Measurements from ENCODE around the gene EPS8L1. TPM values are rescaled to one million over a fixed set of nuclear protein-coding genes. Genes with fewer than 3 reads are reported as not detected.

The EPS8L1 gene
- polyA plus RNA-seq, 1 of the 3 experiments (the other 2 are of a cell fraction), result 12.9 TPM

DNA sequence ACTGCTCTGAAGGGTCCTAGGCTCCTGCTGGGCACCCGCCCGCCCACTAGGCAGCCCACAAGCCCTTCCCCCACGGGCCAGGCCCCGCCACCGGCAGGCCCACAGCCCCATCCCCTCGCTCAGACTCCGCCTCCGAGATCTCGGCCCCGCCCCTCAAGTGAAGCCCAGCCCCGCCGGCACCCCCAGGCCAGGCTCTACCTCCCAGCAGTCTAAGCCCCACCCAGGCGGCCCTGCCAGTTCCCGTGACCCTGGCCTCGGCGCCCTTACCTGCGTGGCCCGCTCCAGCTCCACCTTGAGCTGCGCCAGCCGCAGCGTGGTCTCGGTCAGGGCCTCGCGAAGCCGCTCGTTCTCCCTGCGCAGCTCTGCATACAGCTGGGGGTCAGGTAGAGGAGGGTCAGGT lies 16.3 kb downstream of the EPS8L1 start (continued):
- TF ChIP-seq TEAD4 (IDR thresholded peaks at IDR 0.05; ENCODE audit: borderline replicate concordance, insufficient read depth) (no peak), NRF1 (IDR thresholded peaks at IDR 0.05; ENCODE audit: low read depth, low read length) (no peak)

DNA sequence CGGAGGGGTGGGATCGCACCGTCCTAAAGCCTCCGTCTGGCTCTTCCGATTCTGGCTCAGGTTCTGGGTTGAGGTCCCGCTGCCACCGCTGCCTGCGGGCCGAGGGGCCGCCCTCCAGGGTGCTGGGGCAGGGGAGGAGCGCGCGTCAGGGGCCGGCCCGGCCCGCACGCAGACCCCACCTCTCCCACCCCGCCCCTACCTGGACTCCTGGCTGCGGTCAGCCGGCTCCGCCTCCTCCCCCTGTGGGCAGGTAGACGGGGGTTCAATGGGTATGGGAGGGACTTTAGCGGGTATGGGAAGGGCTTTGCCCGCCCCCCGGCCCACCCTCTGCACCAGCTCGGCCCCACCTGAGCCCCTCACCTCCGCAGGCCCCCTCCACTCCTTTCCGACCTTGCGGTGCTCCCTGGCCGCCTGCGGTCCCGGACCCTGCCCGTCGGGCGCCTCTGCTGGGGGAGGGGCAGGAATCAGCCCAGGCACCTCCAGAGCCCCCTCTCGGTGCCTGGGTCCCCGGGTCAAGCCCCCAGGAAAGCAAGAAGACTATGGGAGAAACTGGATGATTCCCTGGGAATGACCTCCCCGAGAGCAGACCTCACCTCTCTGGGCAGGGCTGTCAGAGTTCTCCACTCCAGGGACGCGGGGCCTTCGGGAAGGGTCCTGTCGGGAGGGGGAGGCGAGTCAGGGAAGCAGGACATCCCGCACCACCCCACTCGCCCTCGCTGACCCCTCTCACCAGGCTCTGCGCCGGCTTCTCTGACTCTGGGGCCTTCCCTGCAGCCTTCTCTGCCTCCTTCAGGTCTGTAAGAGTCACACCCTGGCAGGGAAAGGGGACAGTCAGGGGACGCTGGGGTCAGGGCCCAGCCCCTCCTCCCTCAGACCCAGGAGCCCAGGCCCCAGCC lies 17.0 kb downstream of the EPS8L1 start:
- peaks cover 12% of the 10 kb centered on the region for H3F3A ChIP-seq (replicated peaks; ENCODE audit: insufficient read depth)
- no peak overlapping the region for H3K4me2 ChIP-seq
- H3K4me1 ChIP-seq (ENCODE audit: control insufficient read depth in 1 of 2, insufficient read depth in 2 of 2, low read depth in 1 of 2, low read length in 1 of 2), result peaks cover 0 to 4% of the 10 kb centered on the region in 2 experiments; a peak in 1 of 4 replicates
- POLR2A ChIA-PET, result no interaction called here
- H3K27ac ChIP-seq (ENCODE audit: low read depth in 2 of 2, low read length in 1 of 2), result no peak overlapping the region
- no peaks in the 10 kb centered on the region for H3K9me2 ChIP-seq
- H3K9me3 ChIP-seq, result no peaks in the 10 kb centered on the region
- no peak overlapping the region for H3K4me3 ChIP-seq (ENCODE audit: low read depth in 2 of 2, low read length in 1 of 2)
- 98% methylated on average over 20 of the region's 49 CpGs for WGBS (ENCODE audit: low lambda C conversion rate)
- no peak for TF ChIP-seq GABPA (IDR thresholded peaks at IDR 0.05; ENCODE audit: low read depth)
- no peak for TF ChIP-seq FOXJ3 (CRISPR knock-in tag; IDR thresholded peaks at IDR 0.05)
- TF ChIP-seq, protein P1, sequence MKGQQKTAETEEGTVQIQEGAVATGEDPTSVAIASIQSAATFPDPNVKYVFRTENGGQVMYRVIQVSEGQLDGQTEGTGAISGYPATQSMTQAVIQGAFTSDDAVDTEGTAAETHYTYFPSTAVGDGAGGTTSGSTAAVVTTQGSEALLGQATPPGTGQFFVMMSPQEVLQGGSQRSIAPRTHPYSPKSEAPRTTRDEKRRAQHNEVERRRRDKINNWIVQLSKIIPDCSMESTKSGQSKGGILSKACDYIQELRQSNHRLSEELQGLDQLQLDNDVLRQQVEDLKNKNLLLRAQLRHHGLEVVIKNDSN (IDR thresholded peaks at IDR 0.05; ENCODE audit: borderline replicate concordance, low read depth), result no peak
- no peak for TF ChIP-seq TEAD4 (IDR thresholded peaks at IDR 0.05; ENCODE audit: borderline replicate concordance, insufficient read depth)
- no peak for TF ChIP-seq TAF1 (IDR thresholded peaks at IDR 0.05; ENCODE audit: borderline replicate concordance, low read depth, low read length)
- no peak for TF ChIP-seq MEF2A (IDR thresholded peaks at IDR 0.05; ENCODE audit: borderline replicate concordance, low read depth)
- H3K9ac ChIP-seq, result no peak overlapping the region
- H3K27me3 ChIP-seq (ENCODE audit: insufficient read depth), result no peaks in the 10 kb centered on the region
- CTCF ChIA-PET, result no interaction called here
- no peak overlapping the region for H2AFZ ChIP-seq (ENCODE audit: low read depth)
- H3K36me3 ChIP-seq (replicated peaks in 1 of 2; ENCODE audit: control insufficient read depth in 1 of 2, insufficient read depth in 2 of 2, low read length in 1 of 2), result peaks cover 0 to 28% of the 10 kb centered on the region in 2 experiments
- H3K79me2 ChIP-seq (ENCODE audit: insufficient read depth), result no peaks in the 10 kb centered on the region
- no peak for DNase-seq
- peaks cover 11% of the 10 kb centered on the region for H4K20me1 ChIP-seq (ENCODE audit: insufficient read depth)

DNA sequence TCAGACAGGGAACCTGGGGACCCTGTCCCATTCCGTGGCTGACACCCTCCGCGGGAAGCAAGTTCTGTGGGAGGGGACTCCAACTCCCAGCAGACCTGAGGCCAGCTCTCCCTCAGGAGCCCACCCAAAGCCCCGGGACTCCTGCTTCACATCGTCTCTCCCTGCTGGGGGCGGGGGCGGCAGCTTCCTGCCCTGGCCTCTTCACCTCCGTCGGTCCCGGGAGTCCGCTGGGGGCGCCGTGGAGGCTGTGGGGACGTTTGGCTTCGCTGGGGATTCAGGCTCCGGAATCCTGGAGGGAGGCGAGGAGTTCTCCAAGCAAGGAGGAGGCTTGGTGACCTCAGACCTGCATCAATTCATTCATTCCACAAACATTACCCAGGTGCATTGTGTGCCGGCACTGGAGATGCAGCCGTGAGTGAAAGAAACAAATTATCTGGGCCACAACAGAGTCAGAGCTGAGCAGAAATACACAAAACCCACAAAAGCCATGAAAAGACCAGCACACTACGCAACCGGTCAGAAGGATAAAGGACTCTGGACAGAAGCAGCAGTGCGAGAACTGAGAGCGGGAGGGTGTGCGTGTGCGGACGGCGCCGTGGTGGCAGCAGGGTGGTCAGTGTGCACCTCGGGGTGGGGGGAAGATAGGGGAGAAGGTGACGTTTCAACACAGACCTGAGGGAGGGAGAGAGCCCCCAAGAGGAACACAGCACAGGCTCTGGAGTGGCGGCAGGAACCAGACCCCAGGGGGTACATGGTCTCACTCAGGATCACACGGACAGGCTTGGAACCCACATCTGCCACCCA lies 19.0 kb downstream of the EPS8L1 start:
- TF ChIP-seq RCOR1 (IDR thresholded peaks at IDR 0.05; ENCODE audit: low read length) (no peak), JUND (IDR thresholded peaks at IDR 0.05) (no peak), FOSL2 (IDR thresholded peaks at IDR 0.05; ENCODE audit: borderline replicate concordance, low read depth) (no peak)
- TF ChIP-seq, protein P2, sequence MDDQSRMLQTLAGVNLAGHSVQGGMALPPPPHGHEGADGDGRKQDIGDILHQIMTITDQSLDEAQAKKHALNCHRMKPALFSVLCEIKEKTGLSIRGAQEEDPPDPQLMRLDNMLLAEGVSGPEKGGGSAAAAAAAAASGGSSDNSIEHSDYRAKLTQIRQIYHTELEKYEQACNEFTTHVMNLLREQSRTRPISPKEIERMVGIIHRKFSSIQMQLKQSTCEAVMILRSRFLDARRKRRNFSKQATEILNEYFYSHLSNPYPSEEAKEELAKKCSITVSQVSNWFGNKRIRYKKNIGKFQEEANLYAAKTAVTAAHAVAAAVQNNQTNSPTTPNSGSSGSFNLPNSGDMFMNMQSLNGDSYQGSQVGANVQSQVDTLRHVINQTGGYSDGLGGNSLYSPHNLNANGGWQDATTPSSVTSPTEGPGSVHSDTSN (IDR thresholded peaks at IDR 0.05), result no peak
- TF ChIP-seq, protein P3, sequence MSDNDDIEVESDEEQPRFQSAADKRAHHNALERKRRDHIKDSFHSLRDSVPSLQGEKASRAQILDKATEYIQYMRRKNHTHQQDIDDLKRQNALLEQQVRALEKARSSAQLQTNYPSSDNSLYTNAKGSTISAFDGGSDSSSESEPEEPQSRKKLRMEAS (IDR thresholded peaks at IDR 0.05; ENCODE audit: low read depth), result no peak
- no peak for DNase-seq
- Histone ChIP-seq H3K27ac (ENCODE audit: low read depth in 2 of 2, low read length in 1 of 2) (no peak overlapping the region; a peak in 1 of 4 replicates), H3K9me3 (no peaks in the 10 kb centered on the region), H3K9me2 (no peaks in the 10 kb centered on the region), H3K79me2 (ENCODE audit: insufficient read depth) (no peaks in the 10 kb centered on the region), H3K27me3 (ENCODE audit: insufficient read depth) (no peaks in the 10 kb centered on the region), H3K36me3 (replicated peaks in 1 of 2; ENCODE audit: control insufficient read depth in 1 of 2, insufficient read depth in 2 of 2, low read length in 1 of 2) (peaks cover 0 to 43% of the 10 kb centered on the region in 2 experiments), H3K4me1 (ENCODE audit: control insufficient read depth in 1 of 2, insufficient read depth in 2 of 2, low read depth in 1 of 2, low read length in 1 of 2) (no peaks in the 10 kb centered on the region; a peak in 1 of 4 replicates), H3F3A (replicated peaks; ENCODE audit: insufficient read depth) (peaks cover 8% of the 10 kb centered on the region), H4K20me1 (ENCODE audit: insufficient read depth) (0 out of 2 replicates have a peak, but pooled peaks cover under 1% of the 10 kb centered on the region), H3K9ac (no peak overlapping the region), H3K4me2 (no peak overlapping the region), H3K4me3 (ENCODE audit: low read depth in 2 of 2, low read length in 1 of 2) (no peak overlapping the region), H2AFZ (ENCODE audit: low read depth) (no peak overlapping the region)
- POLR2A ChIA-PET, result no interaction called here
- WGBS (ENCODE audit: low lambda C conversion rate), result 90% methylated on average over 19 of the region's 32 CpGs
- CTCF ChIA-PET, result interaction anchor here (1.6 kb wide), 1 partner anchor 38 kb away, joined by 5 read pairs; no protein-coding TSS in a partner anchor
